Stimulated activated CD8-positive, alpha-beta memory T cell treated with anti-CD3 and anti-CD28 coated beads, Interleukin-12 subunit alpha, Interleukin-12 subunit beta, amount 100 ng/mL, for 24 hours (primary cell): ENCODE results near the gene RAPGEF2.
A peak's percentile ranks its signal among the peaks of the same experiment; 100 is the strongest.
"Not testable (repeated sequence)": the region's sequence is repeated elsewhere in the genome, so short reads cannot be mapped to it uniquely, and the experiment has no call there.

Experiments used
- DNase-seq: peaks from one replicate; pipeline ENCODE4 v3.0.0-alpha.2; 2020; ENCODE audit errors: extremely low read depth

RAPGEF2 gene

GRCh38 chr4:159162576-159162975, 59.7 kb downstream of the RAPGEF2 start:
- no peak for DNase-seq

- no peak for DNase-seq
Observed at GRCh38 chr4:159163521-159163920, 60.6 kb downstream of the RAPGEF2 start.

- no peak for DNase-seq
Observed at GRCh38 chr4:159169404-159170302, 66.8 kb downstream of the RAPGEF2 start.

- DNase-seq = no peak
Observed at GRCh38 chr4:159171287-159171686, 68.4 kb downstream of the RAPGEF2 start.

GRCh38 chr4:159173886-159174285, 71.0 kb downstream of the RAPGEF2 start:
- no peak for DNase-seq

GRCh38 chr4:159174645-159175084, 71.8 kb downstream of the RAPGEF2 start:
- DNase-seq = no peak

GRCh38 chr4:159175085-159175988, 72.5 kb downstream of the RAPGEF2 start:
- peak; percentile 2 for DNase-seq

- no peak for DNase-seq
Observed at GRCh38 chr4:159175989-159176375, 73.1 kb downstream of the RAPGEF2 start.

- no peak for DNase-seq
Observed at GRCh38 chr4:159177265-159178150, 74.6 kb downstream of the RAPGEF2 start.

GRCh38 chr4:159178151-159178546, 75.3 kb downstream of the RAPGEF2 start:
- no peak for DNase-seq

GRCh38 chr4:159178979-159179969, 76.4 kb downstream of the RAPGEF2 start:
- DNase-seq = no peak

- DNase-seq = not testable (repeated sequence)
Observed at GRCh38 chr4:159183885-159184605, 81.2 kb downstream of the RAPGEF2 start.

- DNase-seq = no peak
Observed at GRCh38 chr4:159185591-159186023, 82.7 kb downstream of the RAPGEF2 start.

GRCh38 chr4:159188646-159189045, 85.8 kb downstream of the RAPGEF2 start:
- DNase-seq = no peak

GRCh38 chr4:159190651-159191050, 87.8 kb downstream of the RAPGEF2 start:
- no peak for DNase-seq

GRCh38 chr4:159191989-159192388, 89.1 kb downstream of the RAPGEF2 start:
- DNase-seq = no peak

- no peak for DNase-seq
Observed at GRCh38 chr4:159193046-159193620, 90.3 kb downstream of the RAPGEF2 start.

- no peak for DNase-seq
Observed at GRCh38 chr4:159195361-159195769, 92.5 kb downstream of the RAPGEF2 start.

- no peak for DNase-seq
Observed at GRCh38 chr4:159197260-159197884, 94.5 kb downstream of the RAPGEF2 start.
